Hematopoietic multipotent progenitor cell treated with erythropoietin and hydrocortisone succinate and interleukin-3 and kit ligand, for 17 days (in vitro differentiated cells): Measurements from ENCODE around the gene FRMPD4.

Experiments
- DNase-seq: peaks from one replicate; pipeline ENCODE4 v3.0.0-alpha.2; 2015; ENCODE audit warnings: low spot score

FRMPD4 gene

DNA sequence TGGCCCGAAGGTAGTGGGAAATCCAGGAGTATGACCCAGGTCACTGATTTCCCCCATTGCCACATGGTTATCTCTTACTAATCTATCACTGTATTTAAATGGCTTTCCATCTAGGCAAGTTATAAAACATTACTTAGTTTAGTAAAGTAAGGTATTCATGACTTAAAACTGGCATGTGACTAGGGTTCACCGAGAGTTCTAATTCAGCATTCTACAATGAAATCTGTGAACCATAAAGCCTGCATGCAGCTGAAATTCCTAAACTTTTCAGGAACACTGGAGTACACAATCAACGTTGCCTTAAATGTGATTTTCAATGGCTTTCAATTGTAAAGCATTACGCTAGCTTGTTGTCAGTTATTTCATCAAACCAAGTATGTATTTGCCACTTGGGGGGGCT, 630.2 kb downstream of the FRMPD4 start:
- no peak for DNase-seq

DNA sequence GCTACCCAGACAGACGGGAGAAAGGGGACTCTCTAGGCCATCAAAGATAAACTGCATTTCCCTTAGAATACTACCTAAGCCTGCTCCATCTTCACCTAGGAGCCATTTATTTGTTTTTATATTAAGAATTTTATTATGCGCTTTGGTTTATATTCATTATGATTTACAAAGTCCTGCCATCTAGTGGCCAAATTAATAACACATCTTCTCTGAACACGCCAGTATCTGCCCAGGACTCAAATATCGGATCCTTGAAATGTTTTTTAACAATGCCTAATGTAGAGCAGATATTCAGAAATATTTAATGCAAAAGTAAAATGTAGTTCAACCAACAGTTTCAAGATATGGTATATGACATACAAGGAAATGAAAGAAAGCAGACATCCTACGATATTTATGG, 632.2 kb downstream of the FRMPD4 start:
- no peak for DNase-seq

DNA sequence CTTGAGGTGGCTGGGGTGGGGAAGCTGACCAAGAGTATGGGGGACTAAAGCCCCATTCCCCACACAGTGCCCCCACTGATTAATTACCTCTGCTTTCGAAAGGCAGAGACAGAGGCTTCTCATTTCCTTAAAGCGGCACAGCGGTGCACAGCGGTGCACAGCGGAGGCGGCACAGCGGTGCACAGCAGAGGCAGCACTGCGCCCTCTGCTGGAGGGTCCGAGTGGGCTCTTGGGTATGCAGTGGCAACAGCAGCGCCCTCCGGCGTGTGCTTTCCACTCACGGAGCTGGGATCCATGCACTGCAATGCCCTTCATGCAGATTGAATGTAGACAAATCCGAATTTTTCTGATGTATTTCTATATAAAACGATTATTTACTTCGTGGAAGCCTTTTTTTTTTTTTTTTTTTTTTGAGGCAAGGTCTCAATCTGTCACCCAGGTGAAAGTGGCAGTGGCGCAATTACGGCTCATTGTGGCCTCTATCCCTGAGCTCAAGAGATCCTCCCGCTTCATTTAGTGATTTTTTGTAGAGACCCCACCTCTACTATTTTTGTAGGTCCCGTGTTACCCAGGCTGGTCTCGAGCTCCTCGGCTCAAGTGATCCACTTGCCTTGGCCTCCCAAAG, 633.3 kb downstream of the FRMPD4 start:
- DNase-seq: peak; percentile 30
